Measurements from ENCODE around the gene PLA2G4C.

Gene PLA2G4C

GRCh38 chr19:48053856-48054255 lies 56.8 kb downstream of the PLA2G4C start:
- Histone ChIP-seq H3K4me3 (no peak overlapping the region), H3K27ac (no peak overlapping the region)
- no peak for DNase-seq (ENCODE audit: low spot score)
- TF ChIP-seq CTCF (IDR thresholded peaks at IDR 0.05): no peak

GRCh38 chr19:48053076-48053475 lies 57.5 kb downstream of the PLA2G4C start:
- H3K27ac ChIP-seq: no peak overlapping the region
- no peak for DNase-seq (ENCODE audit: low spot score)
- H3K4me3 ChIP-seq: no peak overlapping the region
- TF ChIP-seq CTCF (IDR thresholded peaks at IDR 0.05): no peak

- Histone ChIP-seq H3K4me3 (no peak overlapping the region), H3K27ac (no peak overlapping the region)
- DNase-seq (ENCODE audit: low spot score): no peak
- TF ChIP-seq CTCF (IDR thresholded peaks at IDR 0.05): no peak
Measured at GRCh38 chr19:48051335-48052033, 59.1 kb downstream of the PLA2G4C start.

- TF ChIP-seq CTCF (IDR thresholded peaks at IDR 0.05): no peak
- Histone ChIP-seq H3K27ac (no peak overlapping the region), H3K4me3 (no peak overlapping the region)
- DNase-seq (ENCODE audit: low spot score): no peak
Measured at GRCh38 chr19:48044561-48044960, 66.1 kb downstream of the PLA2G4C start.

- TF ChIP-seq CTCF (IDR thresholded peaks at IDR 0.05): no peak
- H3K4me3 ChIP-seq: no peak within 1 kb of the TSS
- no peak within 1 kb of the TSS for H3K27ac ChIP-seq
- DNase-seq (ENCODE audit: low spot score): no peak
Measured at GRCh38 chr19:48043675-48044258, 66.8 kb downstream of the PLA2G4C start, which contains the start of gene CABP5. Gene CABP5 (minus strand): TSS chr19:48044079. CDS start chr19:48043922, 157 bp downstream.

- Histone ChIP-seq H3K27ac (no peak overlapping the region), H3K4me3 (no peak overlapping the region)
- no peak for TF ChIP-seq CTCF (IDR thresholded peaks at IDR 0.05)
- no peak for DNase-seq (ENCODE audit: low spot score)
Measured at GRCh38 chr19:48041877-48042580, 68.6 kb downstream of the PLA2G4C start.

All from coronary artery (tissue), 2 donors.